Spleen (tissue), 7 donors: ENCODE data around the gene ST8SIA6.

ENCODE experiments used
- POLR2A ChIP-seq, 3 donors: fragments of 450-650 bp; IDR thresholded peaks; one replicate each; pipeline ENCODE4 v1.5.1; 2017; ENCODE audit warnings: antibody characterized with exemption in 3 of 3, mild to moderate bottlenecking in 1 of 3
- TF ChIP-seq, protein P1 (sequence below), 11 experiments: fragments of 200-600 bp in 7 of 11; fragments of 450-650 bp in 4 of 11; sonication (generic) in 4 of 11; IDR thresholded peaks in 8 of 11; conservative IDR thresholded peaks in 3 of 11; 1 replicate in 7 of 11; 2 replicates in 4 of 11; pipeline versions ENCODE4 v1.4.0 to v1.8.0; 2016 to 2021; ENCODE audit warnings: antibody characterized with exemption in 11 of 11, inconsistent platforms in 4 of 11, mild to moderate bottlenecking in 1 of 11
- donor health status: DM: no; HTN: no; CAD: no; lungs with moderate emphysema.
- donor health status: DM: no; HTN: no; CAD: no.
- donor health status: DM: no; HTN: no; CAD: no.

DNA sequence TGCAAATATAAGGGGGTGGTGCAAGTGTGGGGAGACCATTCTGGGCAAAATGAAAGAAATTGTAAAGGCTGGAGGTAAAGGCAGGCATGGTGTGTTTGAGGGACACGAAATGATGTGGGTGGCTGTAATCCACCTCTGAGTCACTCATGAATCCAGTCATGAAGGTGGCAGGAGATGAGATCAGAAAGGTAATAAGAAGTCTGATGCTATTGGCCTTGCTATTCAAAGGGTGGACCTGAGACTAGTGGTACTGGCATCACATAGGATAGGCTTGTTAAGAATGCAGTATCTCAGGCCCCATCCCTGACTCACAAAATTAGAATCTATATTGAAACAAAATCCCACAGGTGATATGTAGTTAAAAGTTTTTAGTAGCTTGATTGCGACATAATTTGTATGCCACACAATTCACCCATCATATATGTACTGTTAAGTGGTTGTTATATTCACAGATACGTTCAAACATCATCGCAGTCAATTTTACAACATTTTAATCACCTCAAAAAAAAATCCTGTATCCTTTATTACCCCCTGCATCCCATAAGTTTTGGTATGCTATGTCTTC is 85.6 kb downstream of the ST8SIA6 start:
- TF ChIP-seq, protein P1, sequence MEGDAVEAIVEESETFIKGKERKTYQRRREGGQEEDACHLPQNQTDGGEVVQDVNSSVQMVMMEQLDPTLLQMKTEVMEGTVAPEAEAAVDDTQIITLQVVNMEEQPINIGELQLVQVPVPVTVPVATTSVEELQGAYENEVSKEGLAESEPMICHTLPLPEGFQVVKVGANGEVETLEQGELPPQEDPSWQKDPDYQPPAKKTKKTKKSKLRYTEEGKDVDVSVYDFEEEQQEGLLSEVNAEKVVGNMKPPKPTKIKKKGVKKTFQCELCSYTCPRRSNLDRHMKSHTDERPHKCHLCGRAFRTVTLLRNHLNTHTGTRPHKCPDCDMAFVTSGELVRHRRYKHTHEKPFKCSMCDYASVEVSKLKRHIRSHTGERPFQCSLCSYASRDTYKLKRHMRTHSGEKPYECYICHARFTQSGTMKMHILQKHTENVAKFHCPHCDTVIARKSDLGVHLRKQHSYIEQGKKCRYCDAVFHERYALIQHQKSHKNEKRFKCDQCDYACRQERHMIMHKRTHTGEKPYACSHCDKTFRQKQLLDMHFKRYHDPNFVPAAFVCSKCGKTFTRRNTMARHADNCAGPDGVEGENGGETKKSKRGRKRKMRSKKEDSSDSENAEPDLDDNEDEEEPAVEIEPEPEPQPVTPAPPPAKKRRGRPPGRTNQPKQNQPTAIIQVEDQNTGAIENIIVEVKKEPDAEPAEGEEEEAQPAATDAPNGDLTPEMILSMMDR (IDR thresholded peaks at IDR 0.05 in 8 of 11, conservative IDR thresholded peaks at IDR 0.05 in 3 of 11) = no peak
- no peak for TF ChIP-seq POLR2A (IDR thresholded peaks at IDR 0.05)
